Measurements from ENCODE around the gene SETD9. TPM values are rescaled to one million over a fixed set of nuclear protein-coding genes. Genes with fewer than 3 reads are reported as not detected.
A peak's percentile ranks its signal among the peaks of the same experiment; 100 is the strongest.

SETD9 gene
- total RNA-seq, 2 experiments from 2014 or later, result 12.1 to 15.4 TPM

DNA sequence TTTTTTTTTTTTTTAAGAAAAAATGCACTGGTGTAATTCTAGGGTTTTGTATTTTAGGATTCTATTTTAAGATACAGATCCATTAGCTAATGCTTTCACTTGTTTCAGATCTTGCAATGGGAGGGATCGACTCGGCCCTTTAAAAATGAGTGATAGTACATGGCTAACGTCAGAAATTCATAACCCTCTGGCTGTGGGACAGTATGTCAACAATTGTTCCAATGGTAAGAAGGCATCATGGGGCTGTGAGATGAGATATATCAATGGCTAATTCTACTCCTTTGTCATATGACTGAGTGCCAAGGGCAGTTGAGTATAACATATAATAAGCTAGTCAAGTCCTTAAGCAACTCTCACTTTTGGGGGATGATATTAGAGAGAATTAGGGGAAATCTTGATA is 4.4 kb downstream of the SETD9 start:
- Mint-ChIP-seq H3K36me3 (peaks cover 21% of the 10 kb centered on the region), H3K27me3 (no peaks in the 10 kb centered on the region), H3K9me3 (no peaks in the 10 kb centered on the region), H3K27ac (no peak overlapping the region), H3K4me3 (no peak overlapping the region), H3K4me1 (peaks cover 17% of the 10 kb centered on the region)
- DNase-seq, result no peak

DNA sequence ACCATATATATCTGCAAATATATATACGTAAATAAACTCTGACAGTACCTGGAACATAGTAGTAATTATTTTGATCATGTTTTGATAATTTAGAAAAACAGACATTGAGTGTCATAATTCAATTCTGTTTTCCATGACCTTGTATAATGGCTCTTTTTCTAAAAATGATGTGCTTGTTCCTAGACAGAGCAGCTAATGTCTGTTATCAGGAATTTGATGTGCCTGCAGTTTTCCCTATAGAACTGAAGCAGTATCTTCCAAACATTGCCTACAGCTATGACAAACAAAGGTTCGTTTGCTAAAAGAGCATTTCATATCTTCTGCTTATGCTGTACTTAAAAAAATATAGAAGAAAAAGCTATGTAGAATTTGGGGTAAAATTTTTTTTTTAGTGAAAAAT is 5.3 kb downstream of the SETD9 start:
- Mint-ChIP-seq H3K9me3 (no peaks in the 10 kb centered on the region), H3K4me1 (peaks cover 14% of the 10 kb centered on the region), H3K4me3 (no peak overlapping the region), H3K27me3 (no peaks in the 10 kb centered on the region), H3K27ac (no peak overlapping the region), H3K36me3 (peaks cover 21% of the 10 kb centered on the region)
- no peak for DNase-seq

DNA sequence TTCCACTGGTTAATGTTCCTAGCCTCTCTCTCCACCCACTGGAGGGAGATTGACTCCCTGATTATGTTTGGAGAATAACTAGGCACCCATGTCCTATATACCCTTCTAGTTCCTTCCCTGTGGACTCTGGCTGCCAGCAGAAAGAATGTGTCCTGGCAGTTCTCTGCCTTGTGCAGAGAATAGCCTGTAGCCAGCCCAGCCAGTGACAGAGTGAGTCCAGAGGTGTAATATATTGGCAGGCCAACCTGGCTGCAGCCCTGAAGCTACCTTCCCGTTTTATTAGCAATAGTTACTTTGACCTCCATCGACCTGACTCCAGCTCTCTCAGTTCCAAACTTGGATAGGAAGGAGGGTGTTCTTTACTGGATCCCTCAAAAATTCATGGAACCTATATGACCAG is 8.1 kb downstream of the SETD9 start:
- H3K36me3 Mint-ChIP-seq, result peaks cover 14% of the 10 kb centered on the region
- H3K4me1 Mint-ChIP-seq, result peaks cover 7% of the 10 kb centered on the region
- no peak overlapping the region for H3K4me3 Mint-ChIP-seq
- H3K9me3 Mint-ChIP-seq, result no peaks in the 10 kb centered on the region
- no peaks in the 10 kb centered on the region for H3K27me3 Mint-ChIP-seq
- H3K27ac Mint-ChIP-seq, result no peak overlapping the region
- DNase-seq, result no peak

DNA sequence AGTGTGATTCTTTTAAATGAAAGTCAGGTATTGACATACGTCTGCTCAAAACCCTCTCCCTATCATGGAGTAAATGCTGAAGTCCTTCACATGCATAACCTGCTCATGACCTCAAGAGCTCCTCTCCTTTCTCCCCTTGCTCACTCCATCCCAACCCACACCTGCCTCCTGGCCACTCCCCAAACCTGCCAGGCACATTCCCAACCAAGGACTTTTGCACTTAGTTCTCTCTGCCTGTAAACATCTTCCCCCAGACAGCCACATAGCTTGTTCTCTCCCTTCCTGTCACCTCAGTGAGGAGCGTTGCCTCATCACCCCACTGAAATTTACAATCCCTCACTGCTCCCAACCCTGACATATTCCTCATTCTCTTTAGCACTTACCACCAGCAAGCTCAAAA is 8.7 kb downstream of the SETD9 start:
- Mint-ChIP-seq H3K9me3 (no peaks in the 10 kb centered on the region), H3K27me3 (no peaks in the 10 kb centered on the region), H3K27ac (no peak overlapping the region), H3K36me3 (peaks cover 13% of the 10 kb centered on the region), H3K4me3 (no peak overlapping the region), H3K4me1 (peaks cover 7% of the 10 kb centered on the region)
- no peak for DNase-seq

DNA sequence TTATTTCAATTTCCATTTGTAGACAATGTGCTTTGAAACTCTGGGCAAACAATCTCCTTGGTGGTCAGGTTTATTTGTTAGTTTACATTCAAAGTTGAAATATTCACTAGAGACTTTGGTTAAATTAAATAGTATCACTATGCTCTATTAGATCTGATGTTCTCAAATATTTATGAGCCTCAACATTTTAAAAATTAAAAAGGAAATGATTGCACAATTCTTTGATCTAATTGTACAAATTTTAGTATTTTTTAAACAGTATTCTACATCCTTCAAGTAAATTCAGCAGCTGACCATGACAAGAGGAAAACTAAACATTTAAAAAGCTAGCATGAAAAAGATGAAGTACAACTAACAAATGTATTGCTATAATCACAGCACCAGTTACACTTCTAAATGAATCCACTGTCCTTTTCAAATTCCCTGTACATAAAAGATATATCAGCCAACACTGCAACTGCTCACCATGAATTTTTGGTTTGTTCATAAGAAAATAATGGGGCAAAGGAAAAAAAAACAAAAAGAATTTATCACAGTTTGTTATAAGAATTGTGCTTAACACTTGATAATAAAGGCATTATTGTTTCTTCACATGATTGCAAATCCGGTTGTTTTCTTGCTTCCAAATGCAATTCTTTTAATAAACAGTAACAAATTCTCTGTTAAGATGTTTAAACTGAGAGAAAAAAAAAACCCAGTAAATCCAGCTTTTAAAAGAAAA is 10.7 kb downstream of the SETD9 start:
- Mint-ChIP-seq H3K27me3 (no peaks in the 10 kb centered on the region), H3K27ac (no peak overlapping the region), H3K4me1 (peaks cover 7% of the 10 kb centered on the region), H3K9me3 (no peaks in the 10 kb centered on the region), H3K4me3 (no peak overlapping the region), H3K36me3 (peaks cover 15% of the 10 kb centered on the region)
- DNase-seq, result no peak

DNA sequence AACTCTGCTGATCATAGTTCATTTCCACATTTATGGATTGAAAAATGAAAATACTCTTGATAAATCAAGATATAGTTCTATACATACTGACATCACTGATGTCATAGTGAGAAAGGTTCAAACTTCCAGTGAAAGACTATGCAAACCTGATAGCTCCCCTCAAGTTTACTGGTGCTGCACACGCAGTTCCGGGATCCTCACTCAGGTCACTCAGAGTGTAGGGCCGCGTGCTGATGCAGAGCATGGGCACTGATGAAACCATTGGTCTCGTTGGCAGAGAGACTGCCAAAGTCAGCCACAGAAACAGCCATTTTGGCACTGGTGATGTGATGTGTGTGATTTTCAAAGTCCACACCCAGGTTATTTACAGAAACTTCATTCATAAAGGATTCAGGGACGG is 13.5 kb downstream of the SETD9 start:
- no peaks in the 10 kb centered on the region for H3K27me3 Mint-ChIP-seq
- H3K36me3 Mint-ChIP-seq, result peaks cover 25% of the 10 kb centered on the region
- no peaks in the 10 kb centered on the region for H3K9me3 Mint-ChIP-seq
- no peak for DNase-seq
- H3K27ac Mint-ChIP-seq, result no peak overlapping the region
- peaks cover 4% of the 10 kb centered on the region for H3K4me1 Mint-ChIP-seq
- H3K4me3 Mint-ChIP-seq, result no peak overlapping the region

DNA sequence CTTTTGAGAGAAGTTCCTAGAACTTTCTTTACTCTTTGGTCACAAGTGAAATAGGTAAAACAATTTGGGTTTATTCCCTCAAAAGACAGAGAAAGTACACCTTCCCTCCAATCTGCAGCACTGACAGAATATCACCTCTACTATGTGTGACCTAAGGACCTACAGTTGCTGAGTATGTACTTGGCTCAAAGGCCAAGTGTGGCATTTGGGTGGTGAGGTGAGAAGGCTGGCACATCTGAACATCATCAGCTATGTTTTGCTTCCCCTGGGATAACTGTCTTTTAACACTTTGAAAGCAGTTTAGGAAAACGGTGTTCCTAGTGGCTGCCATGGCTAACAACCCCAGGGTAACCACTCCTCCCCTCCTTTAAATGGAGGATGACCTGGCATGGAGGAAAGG is 24.9 kb downstream of the SETD9 start:
- Mint-ChIP-seq H3K27ac (no peak overlapping the region), H3K27me3 (no peaks in the 10 kb centered on the region), H3K36me3 (peaks cover 15% of the 10 kb centered on the region), H3K9me3 (no peaks in the 10 kb centered on the region), H3K4me1 (peaks cover 8% of the 10 kb centered on the region), H3K4me3 (no peak overlapping the region)
- DNase-seq, result no peak

DNA sequence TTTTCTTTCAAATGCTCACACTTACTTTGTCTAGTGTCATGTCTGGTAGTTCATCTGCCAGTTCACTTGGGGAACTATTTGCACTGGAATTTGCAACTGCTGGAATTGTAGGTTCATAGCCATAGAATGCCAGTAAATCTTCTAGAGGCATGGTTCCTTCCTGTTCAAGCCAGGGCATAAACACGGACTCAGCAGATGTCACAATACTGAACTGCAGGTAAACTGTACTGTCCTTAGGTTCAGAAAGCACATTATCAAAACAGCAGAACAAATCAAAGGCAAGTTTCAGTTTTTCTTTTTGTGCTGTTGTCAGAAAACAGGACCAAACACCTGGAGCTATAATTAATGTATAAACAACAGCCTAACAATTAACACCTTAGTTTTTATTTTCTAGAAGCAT is 29.5 kb downstream of the SETD9 start:
- Mint-ChIP-seq H3K27ac (no peak overlapping the region), H3K9me3 (no peaks in the 10 kb centered on the region), H3K27me3 (no peaks in the 10 kb centered on the region), H3K36me3 (peaks cover 17% of the 10 kb centered on the region), H3K4me1 (no peaks in the 10 kb centered on the region), H3K4me3 (no peak overlapping the region)
- no peak for DNase-seq

DNA sequence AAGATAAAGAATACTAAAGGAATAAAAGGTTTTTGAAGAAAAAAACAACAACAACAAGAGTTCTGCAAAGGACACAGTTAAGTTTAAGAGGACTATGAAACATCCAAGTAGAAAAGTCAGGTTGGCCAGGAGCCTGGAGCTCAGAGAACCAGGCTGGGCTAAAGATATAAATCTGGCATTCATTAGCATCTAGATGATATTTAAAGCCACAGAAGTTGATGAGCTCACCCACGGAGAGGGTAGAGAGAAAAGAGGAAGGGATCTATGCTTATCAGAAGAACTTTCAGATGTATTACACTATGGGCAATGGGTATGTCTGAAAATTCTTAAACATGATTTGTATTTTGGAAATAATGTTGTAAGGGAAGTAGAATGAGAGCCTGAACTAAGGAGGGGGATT is 32.6 kb downstream of the SETD9 start:
- Mint-ChIP-seq H3K27ac (no peak overlapping the region), H3K9me3 (no peaks in the 10 kb centered on the region), H3K36me3 (peaks cover 17% of the 10 kb centered on the region), H3K27me3 (no peaks in the 10 kb centered on the region), H3K4me1 (no peaks in the 10 kb centered on the region), H3K4me3 (no peak overlapping the region)
- DNase-seq, result no peak

DNA sequence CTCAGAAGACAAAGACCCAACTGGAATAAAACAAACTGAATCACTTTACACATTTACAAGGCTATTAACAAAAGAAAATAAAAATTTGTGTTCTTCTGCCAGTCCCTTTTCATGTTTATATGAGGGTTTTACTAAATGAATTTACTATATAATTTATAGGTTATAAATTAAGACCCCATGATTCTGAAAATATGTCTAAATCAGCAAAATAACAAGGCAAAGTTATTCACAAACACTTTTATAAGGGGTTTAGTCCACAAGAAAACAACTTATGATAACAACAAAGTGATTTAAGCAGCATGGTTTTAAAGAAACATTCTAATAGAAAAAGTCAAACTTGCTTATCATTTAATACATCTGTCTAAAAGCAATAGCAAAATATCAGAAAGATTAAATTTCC is 37.7 kb downstream of the SETD9 start:
- Mint-ChIP-seq H3K4me3 (no peak overlapping the region), H3K27me3 (no peaks in the 10 kb centered on the region), H3K4me1 (peaks cover 18% of the 10 kb centered on the region), H3K27ac (no peak overlapping the region), H3K9me3 (no peaks in the 10 kb centered on the region), H3K36me3 (peaks cover 20% of the 10 kb centered on the region)
- no peak for DNase-seq

DNA sequence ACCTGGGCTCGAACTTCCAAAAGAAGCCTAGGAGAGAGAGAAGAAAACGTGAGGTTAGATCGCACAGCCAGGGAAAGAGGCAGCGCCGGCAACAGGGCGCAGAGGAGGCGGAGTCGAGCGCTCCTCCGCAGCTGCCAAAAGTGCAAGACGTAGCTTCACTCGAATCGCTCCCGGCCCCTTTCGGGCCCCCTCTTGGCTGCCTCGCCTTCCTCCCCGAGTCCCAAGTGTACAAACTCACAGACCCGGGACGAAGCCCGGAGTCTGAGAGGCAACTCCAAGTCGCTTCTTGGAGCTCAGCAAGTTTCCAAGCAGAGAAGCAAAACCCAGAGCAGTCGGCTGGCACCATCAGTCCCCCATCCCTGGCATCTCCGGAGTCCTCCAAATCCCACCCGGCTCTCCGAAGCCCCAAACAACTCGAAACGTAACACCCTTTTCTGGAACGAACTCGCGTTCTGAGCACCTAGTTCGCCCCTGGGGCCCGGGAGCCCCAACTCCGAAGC is 41.3 kb downstream of the SETD9 start:
- Mint-ChIP-seq H3K4me1 (peaks cover 24% of the 10 kb centered on the region), H3K27ac (peak overlapping the region; percentile 80), H3K36me3 (peaks cover 11% of the 10 kb centered on the region), H3K27me3 (peaks cover 25% of the 10 kb centered on the region), H3K4me3 (peak overlapping the region; percentile 92), H3K9me3 (no peaks in the 10 kb centered on the region)
- peak; percentile 63 for DNase-seq

DNA sequence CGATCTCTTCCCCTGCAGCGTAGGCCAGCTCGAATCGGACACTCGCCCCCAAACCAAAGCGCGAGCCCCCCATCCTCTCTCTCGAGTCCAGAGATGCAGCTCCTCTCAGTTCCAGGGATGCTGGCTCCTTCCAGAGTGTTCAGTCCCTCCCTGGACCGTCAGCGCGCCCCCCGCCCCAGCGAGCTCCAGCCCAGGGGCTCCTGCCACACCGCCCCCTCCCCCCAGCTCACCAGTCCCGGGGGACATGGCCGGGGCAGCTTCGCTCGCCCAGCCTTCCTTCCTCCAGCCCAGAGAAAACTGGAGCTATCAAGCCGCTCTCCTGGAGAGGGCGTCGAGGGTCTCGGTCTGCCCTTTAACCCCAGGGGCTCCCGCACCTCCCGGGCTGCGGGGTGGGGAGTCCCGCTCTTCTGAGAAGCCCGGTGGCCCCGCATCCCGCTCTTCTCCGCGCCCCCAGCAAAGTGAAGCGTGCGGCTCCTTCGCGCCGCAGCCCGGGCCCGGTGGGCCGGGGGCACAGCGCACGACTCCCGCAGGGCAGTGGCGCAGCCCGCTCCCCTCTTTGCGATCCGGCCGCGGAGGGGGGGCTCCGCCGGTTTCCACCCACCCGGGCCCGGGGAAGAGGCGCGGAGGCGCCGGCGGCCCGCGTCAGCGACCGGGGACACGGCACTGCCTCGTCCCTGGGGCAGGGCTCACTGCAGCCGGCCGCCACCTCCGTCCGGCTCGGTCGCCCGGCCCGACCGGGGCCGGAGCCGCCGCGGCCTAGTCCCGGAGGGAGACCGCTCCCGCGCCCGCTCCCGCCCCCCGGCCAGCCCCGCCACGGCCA is 41.9 kb downstream of the SETD9 start:
- Mint-ChIP-seq H3K27me3 (peaks cover 29% of the 10 kb centered on the region), H3K9me3 (no peaks in the 10 kb centered on the region), H3K4me3 (peak overlapping the region; percentile 92), H3K36me3 (peaks cover 11% of the 10 kb centered on the region), H3K4me1 (peaks cover 24% of the 10 kb centered on the region), H3K27ac (peak overlapping the region; percentile 80)
- peak; percentile 31 for DNase-seq

DNA sequence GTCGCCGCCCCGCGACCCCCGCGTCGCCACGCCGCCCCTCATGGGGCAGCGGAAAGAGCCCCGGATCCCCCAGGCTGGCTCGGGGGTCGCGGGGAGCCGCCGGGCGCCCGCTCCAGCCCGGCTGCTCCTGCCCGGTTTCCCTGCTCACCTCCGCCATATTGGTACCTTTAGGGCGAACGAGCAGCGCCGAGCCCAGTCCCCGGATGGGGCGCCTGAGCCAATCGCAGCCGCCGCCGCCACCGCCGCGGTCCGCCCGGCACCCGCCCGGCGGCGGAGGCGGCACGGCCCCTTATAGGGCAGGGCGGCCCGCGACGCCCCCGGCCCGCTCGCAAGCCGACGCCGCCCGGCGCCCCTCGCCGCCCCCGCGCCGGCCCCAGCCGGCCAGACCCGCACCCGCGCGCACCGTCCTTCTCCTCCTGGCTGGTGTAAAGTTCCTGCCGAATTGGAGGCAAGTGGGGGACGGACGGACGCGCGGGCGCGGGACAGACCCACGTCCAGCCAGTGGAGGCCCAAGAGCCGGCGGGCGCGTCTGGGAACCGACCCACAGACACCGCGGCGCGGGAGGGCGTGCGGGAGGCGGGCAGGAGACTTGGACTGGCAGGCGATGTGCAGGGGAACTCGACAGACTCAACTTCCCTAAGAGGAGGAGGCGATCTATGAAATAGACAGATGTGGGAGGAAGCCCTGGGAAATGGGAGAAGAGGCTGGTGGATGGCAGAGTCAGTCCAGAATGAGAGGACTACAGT is 42.7 kb downstream of the SETD9 start, which contains the start of gene MIER3:
Gene MIER3, minus strand, starts transcription at position 178 of the 746 bp plus-strand sequence. Its CDS starts 21 bp downstream, at position 157.
- Mint-ChIP-seq H3K4me1 (peaks cover 24% of the 10 kb centered on the region), H3K9me3 (no peaks in the 10 kb centered on the region), H3K4me3 (peak within 1 kb of the TSS; percentile 92), H3K27me3 (peaks cover 36% of the 10 kb centered on the region), H3K27ac (peak within 1 kb of the TSS; percentile 80), H3K36me3 (peaks cover 11% of the 10 kb centered on the region)
- DNase-seq, result peak; percentile 86

DNA sequence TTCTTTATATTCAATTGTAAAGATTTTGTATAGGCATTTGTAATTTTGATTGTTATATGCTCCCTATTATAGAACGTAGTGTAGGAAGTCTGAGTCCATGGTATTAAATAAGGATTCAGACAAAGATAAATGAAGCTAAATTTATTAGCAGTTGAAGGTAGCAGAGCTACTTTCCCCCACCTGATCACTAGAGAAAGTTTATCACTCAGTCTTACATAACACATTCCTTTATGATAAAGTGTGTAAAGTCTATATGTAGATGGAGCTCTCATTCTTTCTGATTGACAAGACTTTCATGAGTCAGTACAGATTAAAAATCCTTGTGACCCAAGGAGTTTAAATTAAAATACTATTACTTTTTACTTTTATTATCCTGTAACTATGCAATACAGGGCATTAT is 44.9 kb downstream of the SETD9 start:
- H3K9me3 Mint-ChIP-seq, result no peaks in the 10 kb centered on the region
- peaks cover 46% of the 10 kb centered on the region for H3K27me3 Mint-ChIP-seq
- no peak overlapping the region for H3K4me3 Mint-ChIP-seq
- H3K4me1 Mint-ChIP-seq, result peaks cover 22% of the 10 kb centered on the region
- peaks cover 4% of the 10 kb centered on the region for H3K36me3 Mint-ChIP-seq
- no peak for DNase-seq
- no peak overlapping the region for H3K27ac Mint-ChIP-seq

DNA sequence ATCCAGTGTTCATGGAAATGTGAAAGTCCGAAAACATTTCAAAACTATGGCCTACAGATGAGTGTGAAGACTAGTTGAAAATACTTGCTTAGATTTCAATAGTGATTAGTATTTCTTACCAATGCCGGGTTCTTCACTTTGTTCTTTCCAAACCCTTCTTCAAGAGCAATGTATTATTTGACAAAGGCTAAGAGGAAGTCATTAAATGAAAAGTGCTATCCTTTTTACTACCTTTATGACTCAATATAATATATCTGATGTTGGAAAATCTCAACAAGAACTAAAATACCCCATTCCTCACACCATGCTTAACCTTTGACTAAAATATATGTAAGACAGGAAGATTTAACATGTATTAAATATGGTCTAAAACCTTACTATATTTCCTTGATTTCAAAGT is 49.2 kb downstream of the SETD9 start:
- H3K27me3 Mint-ChIP-seq, result peaks cover 55% of the 10 kb centered on the region

More for the DNA sequence above, 49.2 kb downstream of the SETD9 start:
- Mint-ChIP-seq H3K9me3 (no peaks in the 10 kb centered on the region), H3K27ac (no peak overlapping the region), H3K4me1 (no peaks in the 10 kb centered on the region), H3K4me3 (no peak overlapping the region), H3K36me3 (no peaks in the 10 kb centered on the region)
- DNase-seq, result no peak

Measured in activated naive CD8-positive, alpha-beta T cell treated with anti-CD3 and anti-CD28 coated beads for 36 hours (primary cell).